ENCODE data around the gene ZNF423.

DNA sequence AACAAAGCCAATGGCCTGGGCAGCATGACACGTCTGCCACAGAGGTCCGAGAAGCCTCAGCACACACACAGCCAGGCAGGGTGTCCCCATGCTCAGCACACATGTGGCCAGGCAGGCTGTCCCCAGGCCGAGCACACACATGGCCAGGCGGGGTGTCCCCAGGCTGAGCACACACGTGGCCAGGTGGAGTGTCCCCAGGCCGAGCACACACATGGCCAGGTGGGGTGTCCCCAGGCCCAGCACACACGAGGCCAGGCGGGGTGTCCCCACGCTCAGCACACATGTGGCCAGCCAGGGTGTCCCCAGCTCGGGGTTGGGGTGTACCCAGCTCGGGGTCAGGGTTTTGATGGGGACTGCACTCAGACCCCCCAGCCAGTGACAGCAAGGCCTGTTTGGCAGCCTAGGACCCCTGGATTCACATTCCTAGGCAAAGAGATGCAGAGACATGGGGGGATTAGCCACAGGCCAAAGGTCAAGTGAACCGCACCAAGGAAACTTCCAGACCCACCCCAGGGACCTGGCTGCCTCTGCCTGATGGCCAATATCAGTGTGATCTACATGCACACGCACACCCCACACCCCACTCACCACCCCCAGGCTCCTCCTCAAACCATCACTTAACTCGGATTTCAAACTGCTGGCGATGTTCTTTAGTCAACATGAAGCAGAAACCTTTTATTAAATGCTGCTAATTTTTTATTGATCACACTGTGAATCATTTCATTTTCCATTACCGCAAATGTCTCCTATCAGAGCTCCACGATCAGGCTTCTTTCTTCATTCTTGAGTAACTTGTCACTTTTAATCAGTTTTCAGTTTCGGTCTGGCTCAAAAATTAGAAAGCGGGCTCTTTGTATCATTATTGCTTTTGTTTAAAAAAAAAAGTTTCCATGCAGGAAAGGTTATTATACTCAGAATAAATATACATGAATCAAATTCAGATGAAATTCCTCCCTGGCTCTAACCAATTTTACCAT is 111.4 kb downstream of the ZNF423 start:
- TF ChIP-seq EZH2 (IDR thresholded peaks at IDR 0.05; ENCODE audit: low read depth, unreplicated experiment) (no peak), CTCF (conservative IDR thresholded peaks at IDR 0.05; ENCODE audit: low read depth in 2 of 2) (no peak), NANOG (IDR thresholded peaks at IDR 0.05; ENCODE audit: borderline replicate concordance) (no peak), POLR2AphosphoS5 (IDR thresholded peaks at IDR 0.05; ENCODE audit: low read depth) (no peak), CREB1 (CRISPR knock-in tag; IDR thresholded peaks at IDR 0.05; ENCODE audit: low read depth) (no peak), ZNF114 (CRISPR knock-in tag; IDR thresholded peaks at IDR 0.05) (no peak), EZH2phosphoT487 (IDR thresholded peaks at IDR 0.05; ENCODE audit: unreplicated experiment) (no peak), JUNB (IDR thresholded peaks at IDR 0.05; ENCODE audit: unreplicated experiment) (no peak)
- TF ChIP-seq, protein P1, sequence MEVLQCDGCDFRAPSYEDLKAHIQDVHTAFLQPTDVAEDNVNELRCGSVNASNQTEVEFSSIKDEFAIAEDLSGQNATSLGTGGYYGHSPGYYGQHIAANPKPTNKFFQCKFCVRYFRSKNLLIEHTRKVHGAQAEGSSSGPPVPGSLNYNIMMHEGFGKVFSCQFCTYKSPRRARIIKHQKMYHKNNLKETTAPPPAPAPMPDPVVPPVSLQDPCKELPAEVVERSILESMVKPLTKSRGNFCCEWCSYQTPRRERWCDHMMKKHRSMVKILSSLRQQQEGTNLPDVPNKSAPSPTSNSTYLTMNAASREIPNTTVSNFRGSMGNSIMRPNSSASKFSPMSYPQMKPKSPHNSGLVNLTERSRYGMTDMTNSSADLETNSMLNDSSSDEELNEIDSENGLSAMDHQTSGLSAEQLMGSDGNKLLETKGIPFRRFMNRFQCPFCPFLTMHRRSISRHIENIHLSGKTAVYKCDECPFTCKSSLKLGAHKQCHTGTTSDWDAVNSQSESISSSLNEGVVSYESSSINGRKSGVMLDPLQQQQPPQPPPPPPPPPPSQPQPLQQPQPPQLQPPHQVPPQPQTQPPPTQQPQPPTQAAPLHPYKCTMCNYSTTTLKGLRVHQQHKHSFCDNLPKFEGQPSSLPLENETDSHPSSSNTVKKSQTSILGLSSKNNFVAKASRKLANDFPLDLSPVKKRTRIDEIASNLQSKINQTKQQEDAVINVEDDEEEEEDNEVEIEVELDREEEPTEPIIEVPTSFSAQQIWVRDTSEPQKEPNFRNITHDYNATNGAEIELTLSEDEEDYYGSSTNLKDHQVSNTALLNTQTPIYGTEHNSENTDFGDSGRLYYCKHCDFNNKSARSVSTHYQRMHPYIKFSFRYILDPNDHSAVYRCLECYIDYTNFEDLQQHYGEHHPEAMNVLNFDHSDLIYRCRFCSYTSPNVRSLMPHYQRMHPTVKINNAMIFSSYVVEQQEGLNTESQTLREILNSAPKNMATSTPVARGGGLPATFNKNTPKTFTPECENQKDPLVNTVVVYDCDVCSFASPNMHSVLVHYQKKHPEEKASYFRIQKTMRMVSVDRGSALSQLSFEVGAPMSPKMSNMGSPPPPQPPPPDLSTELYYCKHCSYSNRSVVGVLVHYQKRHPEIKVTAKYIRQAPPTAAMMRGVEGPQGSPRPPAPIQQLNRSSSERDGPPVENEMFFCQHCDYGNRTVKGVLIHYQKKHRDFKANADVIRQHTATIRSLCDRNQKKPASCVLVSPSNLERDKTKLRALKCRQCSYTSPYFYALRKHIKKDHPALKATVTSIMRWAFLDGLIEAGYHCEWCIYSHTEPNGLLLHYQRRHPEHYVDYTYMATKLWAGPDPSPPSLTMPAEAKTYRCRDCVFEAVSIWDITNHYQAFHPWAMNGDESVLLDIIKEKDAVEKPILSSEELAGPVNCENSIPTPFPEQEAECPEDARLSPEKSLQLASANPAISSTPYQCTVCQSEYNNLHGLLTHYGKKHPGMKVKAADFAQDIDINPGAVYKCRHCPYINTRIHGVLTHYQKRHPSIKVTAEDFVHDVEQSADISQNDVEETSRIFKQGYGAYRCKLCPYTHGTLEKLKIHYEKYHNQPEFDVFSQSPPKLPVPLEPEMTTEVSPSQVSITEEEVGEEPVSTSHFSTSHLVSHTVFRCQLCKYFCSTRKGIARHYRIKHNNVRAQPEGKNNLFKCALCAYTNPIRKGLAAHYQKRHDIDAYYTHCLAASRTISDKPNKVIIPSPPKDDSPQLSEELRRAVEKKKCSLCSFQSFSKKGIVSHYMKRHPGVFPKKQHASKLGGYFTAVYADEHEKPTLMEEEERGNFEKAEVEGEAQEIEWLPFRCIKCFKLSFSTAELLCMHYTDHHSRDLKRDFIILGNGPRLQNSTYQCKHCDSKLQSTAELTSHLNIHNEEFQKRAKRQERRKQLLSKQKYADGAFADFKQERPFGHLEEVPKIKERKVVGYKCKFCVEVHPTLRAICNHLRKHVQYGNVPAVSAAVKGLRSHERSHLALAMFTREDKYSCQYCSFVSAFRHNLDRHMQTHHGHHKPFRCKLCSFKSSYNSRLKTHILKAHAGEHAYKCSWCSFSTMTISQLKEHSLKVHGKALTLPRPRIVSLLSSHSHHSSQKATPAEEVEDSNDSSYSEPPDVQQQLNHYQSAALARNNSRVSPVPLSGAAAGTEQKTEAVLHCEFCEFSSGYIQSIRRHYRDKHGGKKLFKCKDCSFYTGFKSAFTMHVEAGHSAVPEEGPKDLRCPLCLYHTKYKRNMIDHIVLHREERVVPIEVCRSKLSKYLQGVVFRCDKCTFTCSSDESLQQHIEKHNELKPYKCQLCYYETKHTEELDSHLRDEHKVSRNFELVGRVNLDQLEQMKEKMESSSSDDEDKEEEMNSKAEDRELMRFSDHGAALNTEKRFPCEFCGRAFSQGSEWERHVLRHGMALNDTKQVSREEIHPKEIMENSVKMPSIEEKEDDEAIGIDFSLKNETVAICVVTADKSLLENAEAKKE (CRISPR knock-in tag; IDR thresholded peaks at IDR 0.05): no peak
